GM12878 (cell line): ENCODE results near the gene KIF11. TPM values are rescaled to one million over a fixed set of nuclear protein-coding genes. Genes with fewer than 3 reads are reported as not detected.

Source experiments
- ATAC-seq: fragments of 200-7000 bp; cut with Tn5 transposase; 3 replicates; pipeline ENCODE4 v1.9.1; 2020; ENCODE audit warnings: mild to moderate bottlenecking, moderate library complexity
- BruUV-seq: library from RNA; stranded (reverse); fragments of 400-500 nt; replicated peaks from 2 replicates; lab custom pipeline; 2021; lab: Mats Ljungman, UMichigan
- CTCF ChIA-PET: fragments of 300-600 bp; sonication (Branson Sonifier 250); formaldehyde crosslinking; extraction: SDS; loops from one replicate; lab custom pipeline; 2021; ENCODE audit warnings: inconsistent platforms; lab: Yijun Ruan, JAX
- POLR2A ChIA-PET: fragments of 350-600 bp; formaldehyde crosslinking; extraction: SDS; loops from one replicate; lab custom pipeline; 2021; ENCODE audit warnings: inconsistent platforms; lab: Charles Lee
- RAD21 ChIA-PET: fragments of 300-600 bp; sonication (Branson Sonifier 250); formaldehyde crosslinking; loops from one replicate; lab custom pipeline; 2023; ENCODE audit warnings: antibody characterized with exemption; ENCODE audit not compliant: unreplicated experiment; lab: Charles Lee
- SMC1A ChIA-PET: fragments of 300-600 bp; sonication (Branson Sonifier 250); formaldehyde crosslinking; loops from one replicate; lab custom pipeline; 2023; ENCODE audit not compliant: unreplicated experiment, uncharacterized antibody; lab: Charles Lee
- DNase-seq: peaks from one replicate; pipeline ENCODE4 v3.0.0-alpha.2; 2011; ENCODE audit warnings: low read depth, low spot score
- FAIRE-seq: peaks from 3 replicates; lab custom pipeline; 2011; peaks lifted over from hg19 to GRCh38; lab: Jason Lieb, UNC
- H2AFZ ChIP-seq: 2 replicates; pipeline ENCODE4 v1.6.0; 2011; ENCODE audit warnings: low read depth, low read length, control low read depth; ENCODE audit not compliant: control insufficient read depth
- H3K27ac ChIP-seq: 2 replicates; pipeline ENCODE4 v1.5.1; 2011; ENCODE audit warnings: control low read depth; ENCODE audit not compliant: control insufficient read depth, insufficient read depth
- H3K27me3 ChIP-seq, 2 experiments: replicated peaks in 1 of 2; 2 replicates each; pipeline versions ENCODE4 v1.6.0 to v1.6.1; 2011; ENCODE audit warnings: low read length in 1 of 2; ENCODE audit not compliant: control insufficient read depth in 2 of 2, insufficient read depth in 2 of 2
- H3K36me3 ChIP-seq, 2 experiments: 2 replicates each; pipeline ENCODE4 v1.5.1; 2011; ENCODE audit warnings: low read length in 1 of 2; ENCODE audit not compliant: control insufficient read depth in 2 of 2, insufficient read depth in 2 of 2
- H3K4me1 ChIP-seq: 2 replicates; pipeline ENCODE4 v1.6.1; 2011; ENCODE audit warnings: mild to moderate bottlenecking, low read length, moderate library complexity, mixed read lengths; ENCODE audit not compliant: control insufficient read depth, insufficient read depth
- H3K4me2 ChIP-seq: 2 replicates; pipeline ENCODE4 v1.6.0; 2011; ENCODE audit warnings: control low read depth; ENCODE audit not compliant: control insufficient read depth, insufficient read depth
- H3K4me3 ChIP-seq: fragments of 200-600 bp; sonication (generic); 2 replicates; pipeline ENCODE4 v1.5.1; 2016
- H3K79me2 ChIP-seq: 2 replicates; pipeline ENCODE4 v1.6.0; 2011; ENCODE audit warnings: low read length; ENCODE audit not compliant: control insufficient read depth, insufficient read depth
- H3K9ac ChIP-seq: 2 replicates; pipeline ENCODE4 v1.8.0; 2011; ENCODE audit warnings: low read length, control low read depth, mixed read lengths; ENCODE audit not compliant: control insufficient read depth, insufficient read depth
- H3K9me3 ChIP-seq: replicated peaks from 3 replicates; pipeline ENCODE4 v1.5.1; 2011; ENCODE audit warnings: mild to moderate bottlenecking, low read length; ENCODE audit not compliant: control insufficient read depth, insufficient read depth
- H4K20me1 ChIP-seq: 2 replicates; pipeline ENCODE4 v1.6.0; 2011; ENCODE audit not compliant: control insufficient read depth, insufficient read depth
- ATF7 ChIP-seq: fragments of 450-650 bp; IDR thresholded peaks from 2 replicates; pipeline ENCODE4 v1.6.1; 2016; ENCODE audit warnings: low read depth, mild to moderate bottlenecking
- BHLHE40 ChIP-seq, 2 experiments: fragments of 450-650 bp in 1 of 2; IDR thresholded peaks; 2 replicates each; pipeline ENCODE4 v1.6.1; 2011 to 2017; ENCODE audit warnings: low read depth in 2 of 2, borderline replicate concordance in 1 of 2, improper control_type of control experiment in 1 of 2, low read length in 1 of 2, mild to moderate bottlenecking in 1 of 2
- BMI1 ChIP-seq: fragments of 450-650 bp; IDR thresholded peaks from 2 replicates; pipeline ENCODE4 v1.6.1; 2016; ENCODE audit warnings: mild to moderate bottlenecking, moderate library complexity, borderline replicate concordance
- CHD1 ChIP-seq: IDR thresholded peaks from 2 replicates; pipeline ENCODE4 v1.6.1; 2012; ENCODE audit warnings: low read depth, low read length, improper control_type of control experiment
- CREB1 ChIP-seq: IDR thresholded peaks from 2 replicates; pipeline ENCODE4 v1.6.1; 2012; ENCODE audit warnings: low read depth, mild to moderate bottlenecking, inconsistent platforms
- FOS ChIP-seq: IDR thresholded peaks from 3 replicates; pipeline ENCODE4 v1.6.1; 2011; ENCODE audit warnings: borderline replicate concordance; ENCODE audit not compliant: insufficient read length; ENCODE audit errors: extremely low read depth
- HCFC1 ChIP-seq: fragments of 150-350 bp; IDR thresholded peaks from 2 replicates; pipeline ENCODE4 v1.6.1; 2014; ENCODE audit warnings: low read length
- HDAC6 ChIP-seq: fragments of 200-600 bp; sonication (generic); IDR thresholded peaks from one replicate; pipeline ENCODE4 v1.8.0; 2017; ENCODE audit warnings: antibody characterized with exemption; ENCODE audit not compliant: unreplicated experiment
- IKZF1 ChIP-seq: fragments of 450-650 bp; conservative IDR thresholded peaks from 2 replicates; pipeline ENCODE4 v1.6.1; 2017; ENCODE audit warnings: antibody characterized with exemption, mild to moderate bottlenecking
- IRF4 ChIP-seq: IDR thresholded peaks from 2 replicates; pipeline ENCODE4 v1.6.1; 2011; ENCODE audit warnings: low read depth, low read length
- MTA2 ChIP-seq: fragments of 450-650 bp; IDR thresholded peaks from 2 replicates; pipeline ENCODE4 v1.6.1; 2016; ENCODE audit warnings: low read depth, mild to moderate bottlenecking, moderate library complexity
- MTA3 ChIP-seq: IDR thresholded peaks from 2 replicates; pipeline ENCODE4 v1.6.1; 2012; ENCODE audit warnings: low read length, inconsistent platforms, borderline replicate concordance
- RB1 ChIP-seq: fragments of 450-650 bp; formaldehyde crosslinking; IDR thresholded peaks from 2 replicates; pipeline ENCODE4 v1.6.1; 2017; ENCODE audit warnings: mild to moderate bottlenecking, borderline replicate concordance
- SMAD1 ChIP-seq: fragments of 450-650 bp; IDR thresholded peaks from 2 replicates; pipeline ENCODE4 v1.6.1; 2018; ENCODE audit warnings: mild to moderate bottlenecking, low read depth; ENCODE audit not compliant: partially characterized antibody
- SMAD5 ChIP-seq: IDR thresholded peaks from 2 replicates; pipeline ENCODE4 v1.6.1; 2016; ENCODE audit warnings: antibody characterized with exemption, low read depth
- SPI1 ChIP-seq: IDR thresholded peaks from 2 replicates; pipeline ENCODE4 v1.6.1; 2011; ENCODE audit warnings: low read depth, mild to moderate bottlenecking, low read length, moderate library complexity, borderline replicate concordance; ENCODE audit not compliant: insufficient read depth
- SUZ12 ChIP-seq: fragments of 200-600 bp; sonication (generic); IDR thresholded peaks from one replicate; pipeline ENCODE4 v1.6.1; 2018; ENCODE audit warnings: antibody characterized with exemption, mild to moderate bottlenecking; ENCODE audit not compliant: unreplicated experiment
- YY1 ChIP-seq: IDR thresholded peaks from 2 replicates; pipeline ENCODE4 v1.6.1; 2011; ENCODE audit warnings: low read depth, mild to moderate bottlenecking, low read length
- ZNF217 ChIP-seq: fragments of 450-650 bp; IDR thresholded peaks from 2 replicates; pipeline ENCODE4 v1.6.1; 2017; ENCODE audit warnings: antibody characterized with exemption, mild to moderate bottlenecking
- WGBS: methylation state at CpG from one replicate; pipeline ENCODE4 v1.1.6; 2016; ENCODE audit warnings: low lambda C conversion rate; ENCODE audit not compliant: insufficient replicate concordance, insufficient coverage; ENCODE audit errors: missing lambda C conversion rate; 5-methylcytosine and 5-hydroxymethylcytosine counted together
- in situ Hi-C: fragments of 300-500 bp; cut with MboI; formaldehyde crosslinking; loops from 9 replicates; pipeline ENCODE4 v1.14.3; 2018; ENCODE audit warnings: mixed read lengths
- intact Hi-C: fragments of 100-400 bp; cut with micrococcal nuclease; formaldehyde crosslinking; loops from one replicate; pipeline ENCODE4 v1.14.2; 2022; ENCODE audit not compliant: unreplicated experiment
- polyA plus RNA-seq, 11 experiments: library from polyadenylated mRNA; depleted of rRNA in 4 of 11; unstranded in 6 of 11; stranded (reverse) in 5 of 11; fragments of >200 nt; fragmentation: Nextera tagmentation in 4 of 11; fragmentation: Illumina TruSeq in 1 of 11; extraction: Ambion mirVana in 4 of 11; extraction: Trizol in 1 of 11; gene quantifications; 1 replicate in 1 of 11; 2 replicates in 10 of 11; pipeline versions ENCODE4 v1.2.1 to v1.2.3, GENCODE V29; 2011 to 2016; ENCODE audit warnings: inconsistent platforms in 2 of 11, missing spikeins in 2 of 11, low read depth in 1 of 11
- total RNA-seq, 4 experiments: library from RNA; depleted of rRNA in 3 of 4; stranded (reverse); fragments of >200 nt in 3 of 4; fragmentation: Illumina TruSeq in 1 of 4; extraction: Trizol in 1 of 4; gene quantifications; 2 replicates each; pipeline versions ENCODE4 v1.2.1 to v1.2.3, GENCODE V29; 2013 to 2021
- TF ChIP-seq, protein P1 (sequence below), 3 experiments: IDR thresholded peaks in 2 of 3; conservative IDR thresholded peaks in 1 of 3; 2 replicates each; pipeline ENCODE4 v1.5.1; 2011; ENCODE audit warnings: low read depth in 3 of 3, low read length in 3 of 3, mild to moderate bottlenecking in 3 of 3, control low read depth in 2 of 3, moderate library complexity in 2 of 3, inconsistent platforms in 1 of 3, mixed read lengths in 1 of 3; ENCODE audit not compliant: control insufficient read depth in 2 of 3, insufficient read depth in 1 of 3; ENCODE audit errors: extremely low read depth in 1 of 3

KIF11 gene
- total and polyA plus RNA-seq, 10 of the 15 experiments (the other 5 are each of a cell fraction or from before 2014, with no cell fraction given), result 14.1 to 79.8 (median 41.9) TPM

DNA sequence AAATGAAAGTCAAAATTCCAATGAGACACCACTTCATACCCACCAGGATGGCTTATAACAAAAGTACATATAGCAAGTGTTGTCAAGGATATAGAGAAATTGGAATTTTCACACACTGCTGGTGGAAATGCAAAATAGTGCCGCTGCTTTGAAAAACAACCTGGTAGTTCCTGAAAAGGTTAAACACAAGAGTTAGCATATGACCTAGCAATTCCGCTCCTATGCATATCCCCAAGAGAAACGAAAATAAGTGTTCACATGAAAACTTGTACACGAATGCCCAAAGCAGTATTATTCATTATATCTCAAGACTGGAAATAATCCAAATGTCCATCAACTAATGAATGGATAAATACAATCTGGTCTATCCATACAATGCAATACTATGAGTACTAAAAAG is 33.9 kb upstream of the KIF11 start:
- intact Hi-C loops, result no loop called here
- H3K4me1 ChIP-seq, result no peaks in the 10 kb centered on the region
- BruUV-seq, result no TSS peak
- H3K4me2 ChIP-seq, result no peak overlapping the region
- H3K9me3 ChIP-seq, result peaks cover 7% of the 10 kb centered on the region
- H3K27me3 ChIP-seq, result no peaks in the 10 kb centered on the region
- H4K20me1 ChIP-seq, result no peaks in the 10 kb centered on the region
- no peak overlapping the region for H3K9ac ChIP-seq
- RAD21 ChIA-PET, result no interaction called here
- TF ChIP-seq FOS (no peak), SUZ12 (no peak), ZNF217 (no peak), SMAD1 (no peak), RB1 (no peak), ATF7 (no peak), SMAD5 (no peak), BHLHE40 (IDR thresholded peaks at IDR 0.05; ENCODE audit: borderline replicate concordance in 1 of 2, low read depth in 2 of 2, low read length in 1 of 2) (no peak), SPI1 (no peak), CHD1 (no peak), MTA3 (no peak), IKZF1 (no peak), YY1 (no peak), CREB1 (no peak), HCFC1 (no peak), MTA2 (no peak), HDAC6 (no peak), BMI1 (no peak), IRF4 (no peak)
- TF ChIP-seq, protein P1, sequence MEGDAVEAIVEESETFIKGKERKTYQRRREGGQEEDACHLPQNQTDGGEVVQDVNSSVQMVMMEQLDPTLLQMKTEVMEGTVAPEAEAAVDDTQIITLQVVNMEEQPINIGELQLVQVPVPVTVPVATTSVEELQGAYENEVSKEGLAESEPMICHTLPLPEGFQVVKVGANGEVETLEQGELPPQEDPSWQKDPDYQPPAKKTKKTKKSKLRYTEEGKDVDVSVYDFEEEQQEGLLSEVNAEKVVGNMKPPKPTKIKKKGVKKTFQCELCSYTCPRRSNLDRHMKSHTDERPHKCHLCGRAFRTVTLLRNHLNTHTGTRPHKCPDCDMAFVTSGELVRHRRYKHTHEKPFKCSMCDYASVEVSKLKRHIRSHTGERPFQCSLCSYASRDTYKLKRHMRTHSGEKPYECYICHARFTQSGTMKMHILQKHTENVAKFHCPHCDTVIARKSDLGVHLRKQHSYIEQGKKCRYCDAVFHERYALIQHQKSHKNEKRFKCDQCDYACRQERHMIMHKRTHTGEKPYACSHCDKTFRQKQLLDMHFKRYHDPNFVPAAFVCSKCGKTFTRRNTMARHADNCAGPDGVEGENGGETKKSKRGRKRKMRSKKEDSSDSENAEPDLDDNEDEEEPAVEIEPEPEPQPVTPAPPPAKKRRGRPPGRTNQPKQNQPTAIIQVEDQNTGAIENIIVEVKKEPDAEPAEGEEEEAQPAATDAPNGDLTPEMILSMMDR (IDR thresholded peaks at IDR 0.05 in 2 of 3, conservative IDR thresholded peaks at IDR 0.05 in 1 of 3; ENCODE audit: control insufficient read depth in 2 of 3, extremely low read depth in 1 of 3, insufficient read depth in 1 of 3, low read depth in 3 of 3, low read length in 3 of 3), result no peak
- TF ChIP-seq, all 136 proteins: peak for 0
- ATAC-seq (no peak), DNase-seq (no peak), FAIRE-seq (no peak)
- Histone ChIP-seq H3K4me3 (no peak overlapping the region), H2AFZ (no peak overlapping the region), H3K27ac (no peak overlapping the region), H3K79me2 (peaks cover 3% of the 10 kb centered on the region), H3K36me3 (peaks cover 3 to 16% of the 10 kb centered on the region in 2 experiments; a peak in 3 of 4 replicates)
- in situ Hi-C loops, result no loop called here
- ChIA-PET POLR2A (no interaction called here), CTCF (no interaction called here), SMC1A (no interaction called here)
- 98% methylated on average over 4 of the region's 4 CpGs for WGBS
